Panc1 (cell line): Measurements from ENCODE around the gene BMAL1. TPM values are rescaled to one million over a fixed set of nuclear protein-coding genes. Genes with fewer than 3 reads are reported as not detected.

Experiments used
- ATAC-seq: fragments of 200-7000 bp; cut with Tn5 transposase; 2 replicates; pipeline ENCODE4 v1.9.1; 2020; ENCODE audit warnings: mild to moderate bottlenecking, moderate library complexity
- BruUV-seq: library from RNA; stranded (reverse); fragments of 400-500 nt; replicated peaks from 2 replicates; lab custom pipeline; 2021; lab: Mats Ljungman, UMichigan
- CTCF ChIA-PET: fragments of 300-600 bp; sonication (Branson Sonifier 250); formaldehyde crosslinking; loops from one replicate; lab custom pipeline; 2022; ENCODE audit warnings: antibody characterized with exemption; lab: Charles Lee
- POLR2A ChIA-PET: fragments of 300-600 bp; sonication (Branson Sonifier 250); formaldehyde crosslinking; loops from one replicate; lab custom pipeline; 2022; ENCODE audit warnings: antibody characterized with exemption; lab: Charles Lee
- DNase-seq: peaks from one replicate; pipeline ENCODE4 v3.0.0-alpha.2; 2010; ENCODE audit warnings: low read depth, low spot score
- H3K27ac ChIP-seq: 2 replicates; pipeline ENCODE4 v1.5.1; 2011; ENCODE audit warnings: mild to moderate bottlenecking, low read length, inconsistent platforms
- H3K27me3 ChIP-seq: fragments of 200-500 bp; sonication (Bioruptor generic); 2 replicates; pipeline ENCODE4 v1.6.0; 2014; ENCODE audit warnings: low read length, inconsistent platforms; ENCODE audit not compliant: control insufficient read depth, insufficient read depth
- H3K36me3 ChIP-seq: fragments of 200-500 bp; sonication (Bioruptor generic); 2 replicates; pipeline ENCODE4 v1.5.1; 2014; ENCODE audit warnings: inconsistent platforms, mild to moderate bottlenecking, low read length, moderate library complexity; ENCODE audit not compliant: control insufficient read depth, insufficient read depth
- H3K4me1 ChIP-seq: 2 replicates; pipeline ENCODE4 v1.5.1; 2011; ENCODE audit warnings: inconsistent platforms, mild to moderate bottlenecking, low read length, moderate library complexity; ENCODE audit not compliant: control insufficient read depth, insufficient read depth
- H3K4me3 ChIP-seq, 2 experiments: 2 replicates each; pipeline ENCODE4 v1.5.1; 2011 to 2012; ENCODE audit warnings: low read depth in 2 of 2, low read length in 2 of 2, mild to moderate bottlenecking in 2 of 2, inconsistent platforms in 1 of 2, moderate library complexity in 1 of 2
- H3K9me3 ChIP-seq: fragments of 200-500 bp; sonication (Bioruptor generic); 2 replicates; pipeline ENCODE4 v1.5.1; 2014; ENCODE audit warnings: low read depth, mild to moderate bottlenecking, inconsistent platforms, low read length, moderate library complexity; ENCODE audit not compliant: control insufficient read depth, insufficient read depth
- POLR2AphosphoS5 ChIP-seq: IDR thresholded peaks from 2 replicates; pipeline ENCODE4 v1.6.1; 2012; ENCODE audit warnings: mild to moderate bottlenecking, low read depth, low read length, moderate library complexity
- SIN3A ChIP-seq: IDR thresholded peaks from 2 replicates; pipeline ENCODE4 v1.6.1; 2012; ENCODE audit warnings: low read depth, mild to moderate bottlenecking, low read length, moderate library complexity, borderline replicate concordance; ENCODE audit not compliant: insufficient read depth
- TCF7L2 ChIP-seq: IDR thresholded peaks from 2 replicates; pipeline ENCODE4 v1.6.1; 2011; ENCODE audit warnings: mild to moderate bottlenecking, low read depth, low read length, inconsistent platforms
- in situ Hi-C: cut with HindIII; loops from 2 replicates; pipeline ENCODE4 v1.10.0; 2016; ENCODE audit warnings: low sequenced_read_pairs, low pct_unique_long_range_greater_than_20kb
- intact Hi-C: fragments of 100-400 bp; cut with micrococcal nuclease; formaldehyde crosslinking; loops from one replicate; pipeline ENCODE4 v1.10.0; 2022; ENCODE audit not compliant: unreplicated experiment
- total RNA-seq: library from RNA; stranded (reverse); gene quantifications from one replicate; pipeline ENCODE4 v1.2.1, GENCODE V29; 2021; ENCODE audit not compliant: unreplicated experiment
- TF ChIP-seq, protein P1 (sequence below), 2 experiments: IDR thresholded peaks; 2 replicates each; pipeline ENCODE4 v1.6.1; 2011 to 2012; ENCODE audit warnings: low read depth in 2 of 2, control low read depth in 1 of 2, low read length in 1 of 2, mild to moderate bottlenecking in 1 of 2, moderate library complexity in 1 of 2; ENCODE audit not compliant: insufficient read depth in 1 of 2
- TF ChIP-seq, protein P2 (sequence below): fragments of 450-650 bp; IDR thresholded peaks from 2 replicates; pipeline ENCODE4 v1.5.1; 2017; ENCODE audit warnings: mild to moderate bottlenecking

Gene BMAL1
- total RNA-seq, 1 experiment from 2014 or later: 9.3 TPM

DNA sequence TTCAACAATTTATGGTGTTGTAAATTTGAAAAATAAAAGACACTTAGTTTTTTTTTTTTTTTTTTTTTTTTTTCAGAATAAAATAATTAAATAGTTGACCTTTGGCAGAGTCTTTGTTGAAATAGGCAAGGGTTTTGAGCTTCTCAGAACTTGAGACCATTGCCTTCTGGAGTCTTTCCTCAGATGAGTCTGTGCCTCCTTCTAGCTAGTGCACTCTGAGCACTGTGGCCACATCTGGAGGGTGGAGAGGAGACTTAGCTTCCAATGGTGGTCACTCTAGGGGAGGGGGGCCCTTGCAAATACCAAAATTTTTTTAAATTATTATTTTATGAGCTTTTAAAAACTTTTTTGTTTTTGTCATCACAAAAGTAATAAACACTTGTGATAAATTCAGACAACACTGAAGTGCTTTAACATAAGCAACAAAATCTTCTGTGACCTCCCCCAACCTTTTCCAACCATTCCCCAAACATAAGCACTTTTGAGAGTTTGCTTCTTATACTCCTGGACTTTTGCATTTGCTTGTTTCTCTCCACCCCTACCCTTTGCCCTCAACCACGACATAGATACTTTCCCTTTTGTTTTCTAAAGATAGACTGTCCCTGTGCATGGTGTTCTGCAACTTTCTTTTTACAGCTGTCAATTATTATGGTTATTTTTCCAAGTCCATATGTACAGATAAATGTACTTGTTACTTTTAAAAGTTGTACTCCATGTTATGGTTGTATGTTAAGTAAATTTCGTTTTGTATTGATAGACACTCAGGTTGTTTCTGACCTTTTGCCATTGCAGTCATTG, 41.1 kb downstream of the BMAL1 start:
- Histone ChIP-seq H3K4me3 (no peak overlapping the region), H3K27ac (no peak overlapping the region), H3K27me3 (no peaks in the 10 kb centered on the region), H3K4me1 (no peaks in the 10 kb centered on the region), H3K9me3 (no peaks in the 10 kb centered on the region), H3K36me3 (no peaks in the 10 kb centered on the region)
- ChIA-PET POLR2A (interaction anchor here (0.6 kb wide), 1 partner anchor 717 kb away, joined by 3 read pairs; no protein-coding TSS in a partner anchor), CTCF (interaction anchor here (0.6 kb wide), 1 partner anchor 141 kb away, joined by 15 read pairs; no protein-coding TSS in a partner anchor)
- TF ChIP-seq SIN3A (no peak), POLR2AphosphoS5 (no peak), TCF7L2 (no peak)
- TF ChIP-seq, protein P1, sequence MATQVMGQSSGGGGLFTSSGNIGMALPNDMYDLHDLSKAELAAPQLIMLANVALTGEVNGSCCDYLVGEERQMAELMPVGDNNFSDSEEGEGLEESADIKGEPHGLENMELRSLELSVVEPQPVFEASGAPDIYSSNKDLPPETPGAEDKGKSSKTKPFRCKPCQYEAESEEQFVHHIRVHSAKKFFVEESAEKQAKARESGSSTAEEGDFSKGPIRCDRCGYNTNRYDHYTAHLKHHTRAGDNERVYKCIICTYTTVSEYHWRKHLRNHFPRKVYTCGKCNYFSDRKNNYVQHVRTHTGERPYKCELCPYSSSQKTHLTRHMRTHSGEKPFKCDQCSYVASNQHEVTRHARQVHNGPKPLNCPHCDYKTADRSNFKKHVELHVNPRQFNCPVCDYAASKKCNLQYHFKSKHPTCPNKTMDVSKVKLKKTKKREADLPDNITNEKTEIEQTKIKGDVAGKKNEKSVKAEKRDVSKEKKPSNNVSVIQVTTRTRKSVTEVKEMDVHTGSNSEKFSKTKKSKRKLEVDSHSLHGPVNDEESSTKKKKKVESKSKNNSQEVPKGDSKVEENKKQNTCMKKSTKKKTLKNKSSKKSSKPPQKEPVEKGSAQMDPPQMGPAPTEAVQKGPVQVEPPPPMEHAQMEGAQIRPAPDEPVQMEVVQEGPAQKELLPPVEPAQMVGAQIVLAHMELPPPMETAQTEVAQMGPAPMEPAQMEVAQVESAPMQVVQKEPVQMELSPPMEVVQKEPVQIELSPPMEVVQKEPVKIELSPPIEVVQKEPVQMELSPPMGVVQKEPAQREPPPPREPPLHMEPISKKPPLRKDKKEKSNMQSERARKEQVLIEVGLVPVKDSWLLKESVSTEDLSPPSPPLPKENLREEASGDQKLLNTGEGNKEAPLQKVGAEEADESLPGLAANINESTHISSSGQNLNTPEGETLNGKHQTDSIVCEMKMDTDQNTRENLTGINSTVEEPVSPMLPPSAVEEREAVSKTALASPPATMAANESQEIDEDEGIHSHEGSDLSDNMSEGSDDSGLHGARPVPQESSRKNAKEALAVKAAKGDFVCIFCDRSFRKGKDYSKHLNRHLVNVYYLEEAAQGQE (IDR thresholded peaks at IDR 0.05; ENCODE audit: insufficient read depth in 1 of 2, low read depth in 2 of 2, low read length in 1 of 2): no peak
- TF ChIP-seq, protein P2, sequence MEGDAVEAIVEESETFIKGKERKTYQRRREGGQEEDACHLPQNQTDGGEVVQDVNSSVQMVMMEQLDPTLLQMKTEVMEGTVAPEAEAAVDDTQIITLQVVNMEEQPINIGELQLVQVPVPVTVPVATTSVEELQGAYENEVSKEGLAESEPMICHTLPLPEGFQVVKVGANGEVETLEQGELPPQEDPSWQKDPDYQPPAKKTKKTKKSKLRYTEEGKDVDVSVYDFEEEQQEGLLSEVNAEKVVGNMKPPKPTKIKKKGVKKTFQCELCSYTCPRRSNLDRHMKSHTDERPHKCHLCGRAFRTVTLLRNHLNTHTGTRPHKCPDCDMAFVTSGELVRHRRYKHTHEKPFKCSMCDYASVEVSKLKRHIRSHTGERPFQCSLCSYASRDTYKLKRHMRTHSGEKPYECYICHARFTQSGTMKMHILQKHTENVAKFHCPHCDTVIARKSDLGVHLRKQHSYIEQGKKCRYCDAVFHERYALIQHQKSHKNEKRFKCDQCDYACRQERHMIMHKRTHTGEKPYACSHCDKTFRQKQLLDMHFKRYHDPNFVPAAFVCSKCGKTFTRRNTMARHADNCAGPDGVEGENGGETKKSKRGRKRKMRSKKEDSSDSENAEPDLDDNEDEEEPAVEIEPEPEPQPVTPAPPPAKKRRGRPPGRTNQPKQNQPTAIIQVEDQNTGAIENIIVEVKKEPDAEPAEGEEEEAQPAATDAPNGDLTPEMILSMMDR: no peak
- ATAC-seq (no peak), DNase-seq (no peak)
- in situ Hi-C loops: no loop called here
- BruUV-seq: no TSS peak
- intact Hi-C loops: no loop called here

DNA sequence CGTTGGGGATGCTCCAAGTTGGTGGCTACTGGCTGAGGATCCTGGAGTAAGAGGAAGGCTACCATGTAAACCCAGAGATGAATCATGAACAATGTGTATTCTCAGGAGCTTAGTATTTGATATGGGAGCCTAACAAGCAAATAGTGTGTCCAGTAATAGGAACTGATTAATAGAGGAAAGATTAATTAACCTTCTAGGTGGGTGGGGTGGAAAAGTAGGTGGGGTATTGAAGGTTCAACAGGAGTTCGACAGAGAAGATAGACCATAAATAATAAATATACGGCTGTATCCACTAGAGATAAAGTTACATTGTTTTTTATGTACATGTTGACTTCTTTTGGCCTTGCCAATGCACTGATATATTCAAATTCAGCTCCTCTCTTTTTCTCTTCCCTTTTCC, 43.1 kb downstream of the BMAL1 start:
- no peak overlapping the region for H3K27ac ChIP-seq
- no peaks in the 10 kb centered on the region for H3K9me3 ChIP-seq
- intact Hi-C loops: no loop called here
- no TSS peak for BruUV-seq
- no peaks in the 10 kb centered on the region for H3K36me3 ChIP-seq
- no peak overlapping the region for H3K4me3 ChIP-seq
- in situ Hi-C loops: no loop called here
- H3K4me1 ChIP-seq: no peaks in the 10 kb centered on the region
- ChIA-PET CTCF (no interaction called here), POLR2A (no interaction called here)
- H3K27me3 ChIP-seq: no peaks in the 10 kb centered on the region
- TF ChIP-seq TCF7L2 (no peak), SIN3A (no peak)
- TF ChIP-seq, protein P1 (IDR thresholded peaks at IDR 0.05; ENCODE audit: insufficient read depth in 1 of 2, low read depth in 2 of 2, low read length in 1 of 2): no peak
- TF ChIP-seq, protein P2: no peak
- ATAC-seq (no peak), DNase-seq (no peak)
